NCI-H1436 (cell line): ENCODE data around the gene CD70.
"Not testable (repeated sequence)": the region's sequence is repeated elsewhere in the genome, so short reads cannot be mapped to it uniquely, and the experiment has no call there.

ENCODE experiments used
- DNase-seq: peaks from one replicate; lab custom pipeline; 2025; lab: John Stamatoyannopoulos, UW

Gene CD70

DNA sequence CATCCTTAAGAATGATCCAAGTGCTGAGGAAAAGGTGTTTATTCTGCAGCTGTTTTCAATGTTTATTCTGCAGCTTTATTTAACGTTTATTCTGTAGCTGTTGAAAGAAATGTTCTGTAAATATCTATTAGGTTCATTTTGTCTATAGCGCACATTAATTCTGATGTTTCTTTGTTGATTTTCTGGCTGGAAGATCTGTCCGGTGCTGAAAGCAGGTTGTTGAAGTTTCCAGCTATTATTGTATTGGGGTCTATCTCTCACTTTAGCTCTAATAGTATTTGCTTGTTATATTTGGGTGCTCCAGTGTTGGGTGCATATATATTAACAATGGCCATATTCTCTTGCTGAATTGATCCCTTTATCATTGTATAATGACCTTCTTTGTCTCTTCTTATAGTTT, 20.2 kb downstream of the CD70 start:
- no peak for DNase-seq

DNA sequence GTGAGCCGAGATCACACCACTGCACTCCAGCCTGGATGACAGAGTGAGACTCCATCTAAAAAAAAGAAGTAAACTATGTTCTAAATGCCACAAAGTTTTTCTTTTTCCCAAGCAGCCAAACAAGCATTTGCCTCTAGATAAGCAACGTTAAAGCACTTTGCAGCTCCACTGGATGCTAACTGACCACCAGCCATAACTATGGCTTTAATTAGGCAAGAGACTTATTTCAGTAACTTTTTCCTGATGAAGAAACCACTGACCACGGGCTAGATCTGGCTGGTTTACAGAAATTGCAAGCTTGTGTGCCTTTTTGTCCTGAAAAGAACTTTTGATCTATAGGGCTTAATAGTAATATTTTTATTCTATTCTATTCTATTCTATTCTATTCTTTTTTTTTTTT, 22.1 kb downstream of the CD70 start:
- no peak for DNase-seq

DNA sequence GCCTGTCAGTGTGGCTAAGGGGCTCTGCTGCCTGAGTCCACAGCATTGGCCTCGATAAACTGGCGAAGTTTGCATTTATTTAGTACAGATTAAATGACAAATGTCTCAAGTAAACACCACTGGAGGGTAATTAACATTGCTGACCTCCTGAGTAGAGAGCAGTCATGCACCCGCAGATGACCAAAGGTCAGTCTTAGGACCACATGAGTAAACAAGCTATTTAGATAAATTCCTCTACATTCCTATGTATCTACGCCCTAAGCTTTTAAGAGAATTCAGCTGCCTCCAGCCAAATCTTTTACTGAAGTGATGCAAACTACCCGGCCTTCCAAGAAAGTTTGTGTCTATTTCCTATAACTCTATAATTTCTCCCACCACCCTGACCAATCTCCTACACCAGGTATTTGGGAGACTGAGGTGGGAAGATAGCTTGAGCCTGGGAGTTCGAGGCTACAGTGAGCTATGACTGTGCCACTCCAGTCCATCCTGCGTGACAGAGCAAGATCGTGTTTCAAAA, 22.9 kb downstream of the CD70 start:
- no peak for DNase-seq

DNA sequence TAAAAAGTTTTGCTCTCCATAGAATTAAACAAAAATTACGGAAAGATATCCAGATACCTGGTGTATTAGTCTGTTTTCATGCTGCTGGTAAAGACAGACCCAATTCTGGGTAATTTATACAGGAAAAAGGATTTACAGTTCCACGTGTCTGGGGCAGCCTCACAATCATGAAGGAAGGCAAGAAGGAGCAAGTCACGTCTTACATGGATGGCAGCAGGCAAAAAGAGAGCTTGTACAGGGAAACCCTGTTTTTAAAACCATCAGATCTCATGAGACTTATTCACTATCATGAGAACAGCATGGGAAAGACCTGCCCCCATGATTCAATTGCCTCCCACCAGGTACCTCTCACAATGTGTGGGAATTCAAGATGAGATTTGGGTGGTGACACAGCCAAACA, 24.2 kb downstream of the CD70 start:
- DNase-seq = not testable (repeated sequence)

DNA sequence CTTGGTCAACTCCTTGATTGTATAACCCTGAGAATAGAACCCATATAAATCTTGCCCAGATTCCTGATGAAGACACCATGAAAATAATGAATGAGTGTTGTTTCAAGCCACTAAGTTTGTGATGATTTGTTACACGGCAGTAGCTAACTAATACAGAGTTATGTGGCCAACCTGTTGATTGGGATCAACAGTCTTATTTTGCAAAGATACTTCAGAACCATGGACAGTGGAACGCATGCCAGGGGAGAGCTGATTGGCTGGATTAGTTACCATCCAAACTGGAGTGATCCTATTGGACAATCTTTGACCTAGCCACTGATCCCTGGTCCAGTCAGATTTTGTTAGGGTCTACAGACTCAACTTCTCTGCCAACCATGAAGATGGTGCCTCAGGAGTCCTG, 26.6 kb downstream of the CD70 start:
- DNase-seq = no peak

DNA sequence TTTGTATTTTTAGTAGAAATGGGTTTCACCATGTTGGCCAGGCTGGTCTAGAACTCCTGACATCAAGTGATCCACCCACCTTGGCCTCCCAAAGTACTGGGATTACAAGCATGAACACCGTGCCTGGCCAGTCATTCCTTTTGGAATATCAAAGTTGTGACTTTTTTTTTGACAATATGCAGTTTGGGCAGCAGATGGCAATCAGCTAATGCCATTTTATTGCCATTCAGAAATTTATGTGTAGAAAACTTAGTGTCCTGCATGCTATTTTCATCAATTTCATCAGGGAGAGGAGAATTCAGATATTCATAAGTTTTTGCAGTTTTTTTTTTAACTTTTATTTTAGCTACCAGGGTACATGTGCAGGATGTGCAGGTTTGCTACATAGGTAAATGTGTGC, 28.5 kb downstream of the CD70 start:
- not testable (repeated sequence) for DNase-seq

DNA sequence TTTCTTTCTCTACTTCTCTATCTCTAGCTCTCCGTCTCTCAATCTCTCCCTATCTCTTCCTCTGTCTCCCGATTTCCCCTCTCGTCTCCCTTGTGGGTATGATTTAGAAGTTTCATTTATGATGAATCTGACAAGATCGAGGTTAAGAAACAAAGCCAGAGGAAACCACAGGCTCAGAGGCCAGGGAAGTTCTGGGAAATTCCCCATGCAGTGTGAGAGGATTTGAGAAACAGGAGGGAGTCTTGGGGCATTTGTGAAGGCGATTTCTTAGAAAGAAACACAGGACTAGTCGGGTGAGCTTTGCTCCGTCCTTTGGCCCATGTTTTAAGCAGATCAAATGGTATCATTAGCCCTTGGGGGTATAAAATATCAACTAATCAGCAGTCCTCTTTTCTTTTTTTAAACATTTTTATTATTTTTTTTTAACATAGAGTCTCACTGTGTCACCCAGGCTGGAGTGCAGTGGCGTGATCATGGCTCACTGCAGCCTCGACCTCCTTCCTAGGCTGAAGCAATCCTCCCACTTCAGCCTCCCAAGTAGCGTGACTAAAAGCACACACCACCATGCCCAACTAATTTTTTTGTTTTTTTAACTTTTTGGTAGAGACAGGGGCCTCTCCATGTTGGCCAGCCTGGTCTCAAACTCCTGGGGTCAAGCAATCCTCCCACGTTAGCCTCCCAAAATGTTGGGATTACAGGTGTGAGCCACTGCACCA, 34.3 kb downstream of the CD70 start:
- DNase-seq = no peak

DNA sequence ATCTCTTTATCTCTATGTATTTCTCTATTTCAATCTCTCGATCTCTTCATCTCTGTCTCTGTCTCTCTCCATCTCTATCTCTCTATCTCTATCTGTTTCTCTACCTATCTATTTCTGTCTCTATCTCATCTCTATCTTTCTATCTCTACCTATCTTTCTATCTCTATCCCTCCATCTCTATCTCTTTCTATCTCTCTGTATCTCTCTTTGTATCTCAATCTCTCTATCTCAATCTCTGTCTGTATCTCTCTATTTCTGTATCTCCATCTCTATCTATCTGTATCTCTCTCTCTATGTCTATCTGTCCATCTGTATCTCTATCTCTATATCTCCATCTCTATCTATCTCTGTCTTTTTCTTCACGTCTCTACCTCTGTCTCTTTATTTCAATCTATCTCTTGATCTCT, 34.9 kb downstream of the CD70 start:
- no peak for DNase-seq

DNA sequence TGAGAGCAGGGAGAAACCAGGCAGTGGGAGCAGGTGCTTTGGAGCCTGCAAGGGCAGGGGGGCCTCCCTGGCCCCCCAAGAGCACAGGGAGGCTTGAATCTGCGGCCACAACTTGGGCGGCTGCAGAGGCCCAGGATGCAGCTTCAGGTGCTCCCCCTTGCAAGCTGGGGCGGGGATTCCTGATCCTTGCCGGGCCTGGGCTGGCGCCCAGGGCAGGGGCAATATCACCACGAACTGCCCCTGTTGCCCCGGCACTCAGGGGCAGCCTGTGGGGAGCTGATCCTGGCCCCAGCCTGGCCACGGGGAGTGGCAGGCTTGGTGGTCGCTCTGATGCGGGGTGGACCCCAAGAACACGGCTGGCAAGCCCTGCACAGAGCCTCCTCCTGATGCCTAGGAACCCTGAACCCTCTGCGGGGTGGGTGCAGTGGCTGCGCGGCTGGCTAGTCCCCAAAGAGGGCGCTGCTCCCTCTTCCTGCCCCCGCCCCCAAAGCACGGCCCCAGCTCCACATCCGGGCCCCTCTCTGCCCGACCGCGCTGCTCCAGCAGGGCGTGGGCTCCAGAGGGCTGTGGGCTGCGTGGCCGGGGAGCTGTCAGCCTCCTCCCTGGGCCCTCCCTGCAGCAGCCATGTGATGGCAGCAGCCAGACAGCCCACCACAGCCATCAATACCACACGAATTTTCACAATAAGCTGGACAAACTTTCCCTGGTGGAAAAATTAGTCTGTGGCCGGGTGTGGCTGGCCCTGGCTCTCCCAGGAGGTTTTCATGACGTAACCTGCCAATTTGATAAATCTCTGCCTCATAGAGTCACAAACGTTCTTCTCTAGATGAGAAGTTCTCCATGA, 39.1 kb downstream of the CD70 start:
- no peak for DNase-seq

DNA sequence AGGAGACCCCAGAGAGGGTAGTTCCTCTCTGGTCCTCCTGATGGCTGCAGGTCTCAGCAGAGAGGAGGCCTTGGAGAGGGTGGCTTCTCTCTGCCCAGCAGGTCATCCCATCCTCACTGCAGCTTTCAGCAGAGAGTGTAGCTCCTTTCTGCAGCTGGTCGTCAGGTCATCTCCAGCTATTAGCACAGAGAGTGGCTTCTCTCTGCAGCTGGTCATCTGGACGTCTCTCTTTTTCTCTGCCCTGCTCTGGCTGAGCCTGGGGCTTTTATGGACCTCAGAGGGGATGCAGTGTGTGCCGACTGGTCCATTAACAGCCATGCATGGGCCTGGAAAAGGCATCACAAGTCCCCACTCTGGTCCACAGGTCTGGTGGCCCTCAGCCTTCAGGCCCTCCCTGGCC, 39.9 kb downstream of the CD70 start:
- DNase-seq = no peak

DNA sequence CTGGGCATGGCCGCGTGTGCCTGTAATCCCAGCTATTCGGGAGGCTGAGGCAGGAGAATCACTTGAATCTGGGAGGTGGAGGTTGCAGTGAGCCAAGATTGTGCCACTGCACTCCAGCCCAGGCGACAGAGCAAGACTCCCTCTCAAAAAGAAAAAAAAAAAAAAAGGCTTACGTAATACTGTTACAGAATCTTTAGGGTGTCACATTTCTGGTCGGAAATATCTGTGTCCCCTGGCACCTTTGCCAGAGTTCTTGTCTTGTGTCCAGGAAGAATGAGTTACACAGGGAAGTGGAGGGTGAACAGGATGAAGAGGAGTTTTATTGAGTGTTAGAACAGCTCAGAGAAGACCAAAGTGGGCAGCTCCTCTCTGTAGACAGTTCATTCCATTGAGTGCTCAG, 40.3 kb downstream of the CD70 start:
- DNase-seq = not testable (repeated sequence)

DNA sequence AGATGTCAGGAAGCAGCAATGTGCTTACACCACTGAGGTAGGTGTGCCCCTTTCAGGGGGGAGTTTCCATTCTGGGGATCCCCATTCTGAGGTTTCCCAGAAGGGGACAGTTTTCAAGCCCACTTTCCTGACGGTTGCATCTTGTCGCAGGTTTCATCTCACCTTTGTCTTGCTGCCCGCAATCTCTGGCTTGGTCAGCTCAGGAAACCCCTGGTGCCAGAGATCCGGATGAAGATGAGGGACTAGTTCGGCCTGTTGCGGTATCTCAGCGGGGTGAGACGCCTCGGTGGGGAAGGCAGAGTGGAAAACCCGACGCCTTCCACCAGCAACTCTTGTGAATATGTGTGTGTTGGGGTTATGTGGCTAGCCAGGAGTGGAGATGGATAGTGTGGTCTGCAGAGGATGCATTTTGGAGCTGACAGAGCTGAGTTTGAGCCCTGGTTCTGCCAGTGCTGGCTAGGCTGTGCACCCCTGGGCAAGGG, 47.0 kb downstream of the CD70 start:
- no peak for DNase-seq

DNA sequence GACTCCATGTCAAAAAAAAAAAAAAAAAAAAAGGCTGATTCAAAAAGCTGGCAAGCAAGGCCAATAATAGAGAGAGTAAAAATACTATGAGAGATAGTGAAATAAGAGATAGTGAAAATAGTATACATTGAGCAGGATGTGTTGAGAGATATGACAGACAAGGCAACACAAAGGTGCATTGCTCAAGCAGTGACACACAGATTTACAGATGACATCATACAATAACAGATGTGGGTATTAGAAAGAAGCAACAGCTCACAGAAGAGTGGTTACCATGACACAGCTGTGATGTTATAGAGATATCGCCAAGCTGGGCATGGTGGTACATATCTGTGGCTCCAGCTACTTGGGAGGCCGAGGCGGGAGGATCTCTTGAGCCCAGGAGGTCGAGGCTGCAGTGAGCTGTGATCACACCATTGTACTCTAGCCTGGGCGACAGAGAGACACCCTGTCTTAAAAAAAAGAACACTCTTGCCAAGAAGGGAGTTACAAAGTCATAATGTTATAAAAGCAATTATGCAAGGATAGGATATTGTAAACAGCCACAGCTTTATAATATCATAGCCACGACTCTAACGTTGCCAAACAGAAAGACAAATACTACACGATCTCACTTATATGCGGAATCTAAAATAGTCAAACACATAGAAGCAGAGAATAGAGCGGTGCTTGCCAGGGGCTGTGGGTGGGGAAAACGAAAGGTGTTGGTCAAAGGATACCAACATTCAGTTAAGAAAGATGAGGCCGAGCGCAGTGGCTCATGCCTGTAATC, 49.8 kb downstream of the CD70 start:
- DNase-seq = no peak

DNA sequence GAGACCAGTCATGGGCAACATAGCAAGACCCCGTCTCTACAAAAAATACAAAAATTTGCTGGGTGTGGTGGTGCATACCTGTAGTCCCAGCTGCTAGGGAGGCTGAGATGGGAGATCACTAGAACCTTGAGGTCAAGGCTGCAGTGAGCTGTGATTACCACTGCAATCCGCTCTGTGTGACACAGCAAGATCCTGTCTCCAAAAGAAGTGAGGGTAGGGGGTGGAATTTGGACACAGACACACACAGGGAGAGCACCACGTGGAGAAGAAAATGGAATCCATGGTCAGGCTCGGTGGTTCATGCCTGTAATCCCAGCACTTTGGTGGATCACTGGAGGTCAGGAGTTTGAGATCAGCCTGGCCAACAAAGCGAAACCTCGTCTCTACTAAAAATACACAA, 51.4 kb downstream of the CD70 start:
- no peak for DNase-seq
